T-helper 2 cell treated with Interferon-gamma antibody and Interleukin-4, amounts not matched to agents 5 μg/mL and 100 μg/mL, for 36 hours (primary cell): Measurements from ENCODE around the gene BCAR1.
"Not testable (repeated sequence)": the region's sequence is repeated elsewhere in the genome, so short reads cannot be mapped to it uniquely, and the experiment has no call there.

Source experiments
- DNase-seq: peaks from one replicate; pipeline ENCODE4 v3.0.0; 2021; ENCODE audit warnings: low spot score
- H3K27ac Mint-ChIP-seq: one replicate; pipeline ENCODE4 v1.8.0; 2021; ENCODE audit warnings: mild to moderate bottlenecking, mixed read lengths
- H3K27me3 Mint-ChIP-seq: one replicate; pipeline ENCODE4 v1.8.0; 2021; ENCODE audit warnings: low read depth, mixed read lengths
- H3K36me3 Mint-ChIP-seq: one replicate; pipeline ENCODE4 v1.8.0; 2021; ENCODE audit warnings: low read depth, mixed read lengths
- H3K4me1 Mint-ChIP-seq: one replicate; pipeline ENCODE4 v1.8.0; 2021; ENCODE audit warnings: low read depth, mixed read lengths
- H3K4me3 Mint-ChIP-seq: one replicate; pipeline ENCODE4 v1.8.0; 2022; ENCODE audit warnings: mild to moderate bottlenecking, moderate library complexity, mixed read lengths
- H3K9me3 Mint-ChIP-seq: one replicate; pipeline ENCODE4 v1.8.0; 2021; ENCODE audit warnings: mixed read lengths

Gene BCAR1

DNA sequence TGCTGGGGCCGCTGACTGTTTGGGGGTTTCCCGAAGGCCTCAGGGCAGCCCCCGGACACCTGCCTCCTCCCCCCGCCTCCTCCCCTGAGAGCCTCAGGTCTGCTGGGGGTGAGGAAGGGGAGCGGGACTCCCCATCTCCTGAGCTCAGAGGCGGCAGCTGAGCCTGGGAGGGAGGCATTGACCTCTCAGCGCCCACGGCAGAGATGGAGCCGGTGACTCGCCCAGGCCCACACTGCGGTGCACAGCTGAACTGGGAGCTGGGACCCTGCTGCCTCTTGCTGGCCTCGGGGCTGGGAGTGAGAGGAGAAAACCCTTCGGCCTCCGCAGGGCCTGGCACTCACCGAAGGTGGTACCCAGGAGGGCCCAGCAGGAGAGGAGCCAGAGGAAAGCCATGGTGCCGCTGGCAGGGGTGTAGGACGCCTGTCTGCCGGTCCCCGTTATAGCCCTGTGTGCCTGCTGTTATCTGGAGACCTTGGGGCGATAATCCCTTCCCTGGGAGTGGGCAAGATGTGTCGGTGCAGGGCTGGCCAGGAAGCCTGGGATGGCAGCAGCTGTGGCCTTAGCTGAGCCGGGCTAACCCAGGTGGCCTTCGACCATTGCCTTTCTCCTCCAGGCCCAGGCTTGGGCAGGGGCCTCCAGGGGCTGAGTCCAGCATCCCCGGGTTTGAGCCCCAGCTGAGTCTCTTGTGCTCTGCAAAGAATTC, 44.5 kb downstream of the BCAR1 start, which contains the start of gene CTRB2:
Gene CTRB2, minus strand, starts transcription at position 413 of the 703 bp plus-strand sequence. Its CDS starts 20 bp downstream, at position 393.
- Mint-ChIP-seq H3K4me1 (no peaks in the 10 kb centered on the region), H3K27me3 (peaks cover 2% of the 10 kb centered on the region), H3K4me3 (no peak within 1 kb of the TSS), H3K9me3 (no peaks in the 10 kb centered on the region), H3K27ac (no peak within 1 kb of the TSS), H3K36me3 (no peaks in the 10 kb centered on the region)
- DNase-seq = no peak

DNA sequence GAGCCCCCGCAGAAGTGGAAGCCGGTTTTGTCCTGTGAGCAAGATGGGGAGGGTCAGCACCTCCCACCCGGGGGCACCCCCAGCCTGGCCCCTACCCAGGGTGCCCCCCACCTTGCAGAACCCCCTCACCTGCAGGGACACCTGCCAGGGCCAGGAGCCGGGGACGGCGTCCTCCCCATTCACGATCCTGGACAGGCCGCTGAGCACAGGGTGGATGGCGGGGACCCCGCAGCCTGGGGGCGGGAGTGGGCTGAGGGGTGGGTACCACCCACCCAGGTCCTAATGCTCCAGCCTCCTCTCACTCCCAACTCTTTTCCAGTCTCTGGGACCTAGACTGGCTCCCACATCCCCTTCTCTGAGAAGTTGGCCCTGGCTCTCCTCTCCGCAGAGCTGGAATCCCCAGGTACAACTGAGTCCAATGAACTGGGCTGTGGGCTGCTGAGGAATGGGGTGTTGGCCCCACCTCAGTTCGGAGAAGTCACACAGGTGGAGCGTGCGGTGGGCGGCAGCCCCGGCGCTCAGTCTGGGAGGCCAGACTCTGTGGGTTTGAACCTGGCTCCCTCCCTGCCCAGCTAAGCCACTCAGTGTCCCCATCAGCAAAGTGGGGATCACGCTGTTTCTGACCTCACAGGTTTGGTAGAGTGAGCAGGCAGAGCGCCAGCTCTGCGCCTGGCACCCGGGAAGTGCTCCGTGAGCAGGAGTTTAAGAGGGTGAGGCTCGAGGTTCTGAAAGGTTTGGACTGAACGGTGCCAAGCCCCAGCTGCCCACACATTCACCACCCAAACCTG, 45.3 kb downstream of the BCAR1 start:
- not testable (repeated sequence) for H3K4me1 Mint-ChIP-seq, H3K27ac Mint-ChIP-seq, H3K27me3 Mint-ChIP-seq, H3K4me3 Mint-ChIP-seq, DNase-seq, H3K9me3 Mint-ChIP-seq, H3K36me3 Mint-ChIP-seq

DNA sequence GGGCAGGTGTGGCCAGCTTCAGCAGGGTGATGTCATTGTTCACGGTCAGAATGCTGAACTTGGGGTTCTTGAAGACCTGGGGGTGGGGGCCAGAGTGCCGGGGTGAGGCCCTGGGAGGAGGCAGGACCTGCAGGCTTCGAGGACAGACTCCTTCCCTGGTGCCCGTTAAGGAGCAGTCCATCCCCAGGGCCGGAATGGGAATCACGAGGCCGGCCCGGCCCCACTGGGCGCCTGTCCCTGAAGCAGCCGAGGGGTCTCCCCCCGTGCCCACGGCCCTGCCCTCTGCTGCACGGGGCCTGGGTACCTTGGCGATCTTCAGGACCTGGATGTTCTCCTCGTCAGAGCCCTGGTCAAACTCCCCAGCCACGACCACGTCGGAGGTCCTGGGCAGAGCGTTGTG, 46.0 kb downstream of the BCAR1 start:
- not testable (repeated sequence) for DNase-seq, H3K4me3 Mint-ChIP-seq, H3K9me3 Mint-ChIP-seq, H3K36me3 Mint-ChIP-seq, H3K27me3 Mint-ChIP-seq, H3K4me1 Mint-ChIP-seq, H3K27ac Mint-ChIP-seq

DNA sequence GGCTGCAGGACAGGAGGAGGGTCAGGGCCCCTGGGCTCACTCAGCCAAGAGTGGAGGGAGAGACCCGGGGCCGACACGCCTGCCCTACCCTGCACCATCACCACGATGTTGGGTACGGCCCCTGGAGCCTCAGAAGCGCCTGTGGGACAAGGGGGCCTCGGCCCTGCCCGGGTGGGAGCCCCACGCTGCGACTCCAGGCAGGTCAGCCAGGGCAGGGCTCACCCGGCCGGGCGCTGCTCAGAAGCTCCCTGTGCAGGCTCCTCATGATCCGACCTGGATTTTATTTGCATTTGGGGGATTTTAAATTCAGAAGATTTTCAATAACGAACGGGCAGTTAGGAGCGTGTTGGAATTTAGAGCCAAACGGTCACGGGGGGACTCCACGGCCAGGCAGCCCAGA, 46.5 kb downstream of the BCAR1 start:
- not testable (repeated sequence) for H3K4me3 Mint-ChIP-seq, H3K27ac Mint-ChIP-seq, DNase-seq, H3K4me1 Mint-ChIP-seq, H3K36me3 Mint-ChIP-seq, H3K9me3 Mint-ChIP-seq
- peaks cover 11% of the 10 kb centered on the region for H3K27me3 Mint-ChIP-seq

DNA sequence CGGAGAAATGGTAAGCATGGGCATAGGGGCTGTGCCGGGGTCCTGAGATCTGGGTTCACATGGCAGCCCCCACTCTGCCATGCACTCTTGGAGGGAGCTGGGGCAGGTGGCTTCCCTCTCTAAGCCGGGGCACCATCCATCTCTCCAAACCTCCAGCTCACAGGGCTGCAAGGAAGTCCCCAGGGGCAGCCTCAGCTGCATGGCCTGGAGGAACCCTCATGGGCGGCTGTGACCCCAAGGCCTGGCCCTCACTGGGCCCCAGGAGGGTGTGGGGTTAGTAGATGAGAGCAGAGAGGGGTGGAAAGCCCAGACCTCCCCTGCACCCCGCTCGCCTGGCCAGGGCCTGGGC, 47.0 kb downstream of the BCAR1 start:
- DNase-seq = no peak
- peaks cover 15% of the 10 kb centered on the region for H3K27me3 Mint-ChIP-seq
- no peak overlapping the region for H3K27ac Mint-ChIP-seq
- H3K9me3 Mint-ChIP-seq = no peaks in the 10 kb centered on the region
- H3K36me3 Mint-ChIP-seq = no peaks in the 10 kb centered on the region
- peaks cover 7% of the 10 kb centered on the region for H3K4me1 Mint-ChIP-seq
- H3K4me3 Mint-ChIP-seq = no peak overlapping the region

DNA sequence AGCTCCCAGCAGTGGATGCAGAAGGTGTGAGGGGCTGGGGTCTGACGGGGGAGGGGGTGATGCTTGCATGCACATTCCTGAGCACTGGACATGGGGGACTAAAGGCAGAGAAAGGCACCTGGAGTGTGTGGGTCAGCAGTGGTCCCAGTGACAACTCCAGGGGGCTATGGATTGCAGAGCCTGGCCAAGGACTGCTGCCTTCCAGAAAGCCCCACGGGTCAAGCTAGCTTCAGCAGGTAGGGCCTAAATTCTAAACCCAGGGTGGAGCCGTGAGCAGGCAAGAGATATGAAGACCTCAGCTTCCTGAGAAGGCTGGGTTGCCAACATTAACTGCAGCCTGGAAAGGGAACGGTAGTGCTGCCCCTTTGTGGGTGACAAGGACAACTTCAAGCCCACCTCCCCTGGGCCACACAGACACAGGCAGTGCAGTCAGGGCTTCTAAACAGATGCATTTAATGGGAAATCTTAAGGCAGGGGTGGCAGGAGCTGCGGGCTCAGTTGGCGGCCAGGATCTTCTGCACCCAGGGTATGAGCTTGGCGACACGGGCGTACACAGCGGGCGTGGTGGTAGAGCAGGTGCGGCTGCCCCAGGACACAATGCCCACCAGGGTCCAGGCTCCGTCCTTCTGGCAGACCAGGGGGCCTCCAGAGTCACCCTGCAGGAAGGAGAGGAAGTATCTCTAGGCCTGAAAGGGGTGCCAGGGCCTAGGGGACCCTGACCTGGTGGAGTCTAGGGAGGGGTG, 47.6 kb downstream of the BCAR1 start:
- Mint-ChIP-seq H3K4me1 (peaks cover 9% of the 10 kb centered on the region), H3K27me3 (peaks cover 17% of the 10 kb centered on the region), H3K4me3 (no peak overlapping the region), H3K9me3 (no peaks in the 10 kb centered on the region), H3K36me3 (no peaks in the 10 kb centered on the region), H3K27ac (no peak overlapping the region)
- DNase-seq = no peak

DNA sequence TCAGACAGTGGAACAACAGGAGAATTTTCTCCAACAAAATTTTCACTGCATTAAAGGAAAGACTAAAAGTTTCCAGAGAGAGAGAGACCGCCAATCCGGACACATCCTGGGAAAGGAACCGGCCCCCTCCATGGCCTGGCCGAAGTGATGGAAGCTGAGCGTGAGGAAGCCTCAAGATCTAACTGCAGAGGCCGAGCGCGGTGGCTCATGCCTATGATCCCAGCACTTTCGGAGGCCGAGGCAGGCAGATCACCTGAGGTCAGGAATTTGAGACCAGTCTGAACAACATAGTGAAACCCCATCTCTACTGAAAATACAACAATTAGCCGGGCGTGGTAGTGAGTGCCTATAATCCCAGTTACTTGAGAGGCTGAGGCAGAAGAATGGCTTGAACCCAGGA, 48.3 kb downstream of the BCAR1 start:
- Mint-ChIP-seq H3K27me3 (peaks cover 21% of the 10 kb centered on the region), H3K36me3 (no peaks in the 10 kb centered on the region), H3K4me3 (no peak overlapping the region), H3K27ac (no peak overlapping the region), H3K9me3 (no peaks in the 10 kb centered on the region), H3K4me1 (peaks cover 12% of the 10 kb centered on the region)
- no peak for DNase-seq

DNA sequence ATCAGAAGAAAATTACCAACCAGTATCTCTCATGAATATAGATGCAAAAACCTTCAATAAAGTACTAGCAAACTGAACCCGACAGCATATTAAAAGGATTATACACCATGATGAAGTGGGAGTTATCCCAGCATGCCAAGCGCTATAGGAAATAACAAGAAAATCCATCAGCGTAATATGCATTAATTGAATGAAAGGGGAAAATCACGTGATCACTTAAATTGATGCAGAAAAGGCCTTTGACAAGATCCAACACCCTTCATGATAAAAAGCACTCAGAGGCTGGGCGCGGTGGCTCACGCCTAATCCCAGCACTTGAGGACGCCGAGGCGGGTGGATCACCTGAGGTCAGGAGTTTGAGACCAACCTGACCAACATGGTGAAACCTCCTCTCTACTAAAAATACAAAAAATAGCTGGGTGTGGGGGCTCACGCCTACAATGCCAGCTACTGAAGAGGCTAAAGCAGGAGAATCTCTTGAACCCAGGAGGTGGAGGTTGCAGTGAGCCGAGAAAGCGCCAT, 49.3 kb downstream of the BCAR1 start:
- Mint-ChIP-seq H3K9me3 (no peaks in the 10 kb centered on the region), H3K4me1 (peaks cover 15% of the 10 kb centered on the region), H3K27me3 (peaks cover 29% of the 10 kb centered on the region), H3K36me3 (no peaks in the 10 kb centered on the region), H3K4me3 (no peak overlapping the region), H3K27ac (no peak overlapping the region)
- DNase-seq = no peak

- H3K4me1 Mint-ChIP-seq = peaks cover 15% of the 10 kb centered on the region
- H3K27me3 Mint-ChIP-seq = peaks cover 33% of the 10 kb centered on the region
- DNase-seq = no peak
- H3K36me3 Mint-ChIP-seq = no peaks in the 10 kb centered on the region
- no peak overlapping the region for H3K27ac Mint-ChIP-seq
- H3K9me3 Mint-ChIP-seq = no peaks in the 10 kb centered on the region
- no peak overlapping the region for H3K4me3 Mint-ChIP-seq
Observed at GRCh38 chr16:75198135-75198600, 53.3 kb downstream of the BCAR1 start.

DNA sequence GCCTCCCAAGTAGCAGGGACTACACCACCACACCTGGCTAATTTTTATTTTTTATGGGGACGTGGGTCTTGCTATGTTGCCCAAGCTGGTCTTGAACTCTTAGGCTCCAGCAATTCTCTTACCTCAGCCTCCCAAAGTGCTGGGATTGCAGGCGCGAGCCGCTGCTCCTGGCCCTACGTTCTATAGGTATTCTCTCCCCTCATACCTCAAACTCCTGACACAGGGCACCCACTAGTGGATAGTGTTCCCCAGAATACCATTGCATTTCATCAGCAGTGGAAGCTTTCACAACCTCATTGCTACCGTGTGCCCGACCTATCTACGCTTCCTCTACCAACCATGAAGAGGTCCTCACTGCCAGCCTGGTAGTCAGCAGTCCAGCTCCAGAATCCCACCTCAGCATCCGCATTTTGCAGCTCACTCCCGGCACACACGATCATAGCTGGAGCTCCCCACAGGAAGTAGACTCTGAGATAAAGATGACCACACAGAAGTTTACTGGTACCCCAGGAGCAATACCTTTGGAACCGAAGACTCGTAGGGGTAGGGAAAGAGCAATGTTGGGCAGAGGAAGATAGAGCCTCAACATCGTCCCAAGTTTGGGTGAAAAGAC, 53.8 kb downstream of the BCAR1 start:
- no peaks in the 10 kb centered on the region for H3K9me3 Mint-ChIP-seq
- H3K27ac Mint-ChIP-seq = no peak overlapping the region
- DNase-seq = no peak
- H3K27me3 Mint-ChIP-seq = peaks cover 33% of the 10 kb centered on the region
- H3K4me1 Mint-ChIP-seq = peaks cover 15% of the 10 kb centered on the region
- no peaks in the 10 kb centered on the region for H3K36me3 Mint-ChIP-seq
- no peak overlapping the region for H3K4me3 Mint-ChIP-seq

DNA sequence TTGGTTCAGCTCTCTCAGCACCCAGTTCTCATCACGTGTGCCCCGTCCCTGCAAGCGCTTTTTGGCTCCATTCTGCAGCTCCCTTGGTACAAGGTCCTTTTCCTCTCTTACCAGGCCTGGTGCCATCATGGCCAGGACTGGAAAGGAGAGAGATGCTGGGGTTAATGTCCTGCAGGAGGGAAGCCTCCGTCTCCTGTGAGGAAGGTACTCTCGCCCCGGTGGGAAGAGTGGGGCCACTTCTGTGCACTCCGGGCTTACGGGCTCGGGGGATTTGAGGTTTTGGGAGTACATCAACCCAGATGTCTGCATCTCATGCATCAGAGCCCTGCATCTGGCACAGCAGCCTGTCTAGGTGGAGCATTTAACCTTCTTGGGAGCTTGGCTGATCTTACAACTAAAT, 54.6 kb downstream of the BCAR1 start:
- Mint-ChIP-seq H3K4me1 (peaks cover 15% of the 10 kb centered on the region), H3K27me3 (peaks cover 30% of the 10 kb centered on the region), H3K27ac (no peak overlapping the region), H3K4me3 (no peak overlapping the region), H3K36me3 (no peaks in the 10 kb centered on the region), H3K9me3 (no peaks in the 10 kb centered on the region)
- no peak for DNase-seq

DNA sequence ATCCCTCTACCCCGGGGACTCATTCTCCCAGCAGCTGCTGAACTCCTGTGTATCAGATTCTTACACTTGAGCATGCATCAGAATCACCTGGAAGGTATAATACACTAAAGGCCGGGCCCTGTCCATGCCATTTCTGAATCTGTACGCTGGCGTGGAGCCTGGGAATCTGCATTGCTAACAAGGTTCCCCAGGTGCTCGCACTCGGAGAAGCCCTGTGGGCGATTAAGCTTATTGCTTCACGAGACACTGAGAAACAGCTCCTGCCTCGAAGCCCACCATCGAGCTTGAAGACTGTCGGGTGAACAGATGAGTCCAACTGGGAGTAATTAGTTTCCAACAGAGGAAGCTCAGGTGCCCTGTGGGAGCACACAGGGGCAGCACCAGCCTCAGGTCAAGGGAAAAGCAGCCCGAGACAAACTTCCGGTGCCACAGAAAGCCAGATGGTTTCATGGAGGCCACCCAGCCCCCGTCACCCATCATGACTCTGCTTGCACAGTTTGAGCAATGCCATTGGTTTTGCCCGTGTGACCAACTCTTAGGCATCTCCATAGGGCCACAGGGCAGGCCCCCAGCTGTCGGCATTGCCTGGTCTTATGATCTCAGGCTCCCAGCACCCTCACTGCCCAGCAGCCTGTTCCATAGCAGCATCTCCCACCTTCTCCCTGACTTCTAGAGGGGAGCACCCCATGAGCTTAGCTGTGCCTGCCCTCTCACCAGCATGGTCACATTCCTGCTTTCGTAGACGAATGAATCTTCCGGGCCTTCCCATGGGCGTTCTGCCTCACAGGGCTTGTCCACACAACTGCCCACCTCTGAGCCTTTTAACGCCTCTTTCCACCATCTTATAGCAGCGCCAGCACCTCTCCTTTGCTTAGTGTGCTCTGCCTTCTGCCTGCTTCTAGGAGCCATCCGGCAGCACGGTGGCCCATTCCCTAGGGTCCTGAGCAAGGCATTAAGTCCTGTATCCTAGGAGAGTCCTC, 55.3 kb downstream of the BCAR1 start:
- H3K4me3 Mint-ChIP-seq = no peak overlapping the region
- peaks cover 13% of the 10 kb centered on the region for H3K4me1 Mint-ChIP-seq
- DNase-seq = no peak
- H3K27me3 Mint-ChIP-seq = peaks cover 27% of the 10 kb centered on the region
- no peaks in the 10 kb centered on the region for H3K9me3 Mint-ChIP-seq
- H3K36me3 Mint-ChIP-seq = no peaks in the 10 kb centered on the region
- H3K27ac Mint-ChIP-seq = no peak overlapping the region
